Nucleus accumbens (tissue), 56 donors: ENCODE results near the gene FDX1.
A peak's percentile ranks its signal among the peaks of the same experiment; 100 is the strongest.
"Not testable (repeated sequence)": the region's sequence is repeated elsewhere in the genome, so short reads cannot be mapped to it uniquely, and the experiment has no call there.

Experiments used
- DNase-seq, 56 donors: peaks; one replicate each; lab custom pipeline; 2025; lab: John Stamatoyannopoulos, UW

The FDX1 gene

GRCh38 chr11:110429731-110430266, at the start of gene FDX1:
FDX1 (plus strand) TSS chr11:110429948; CDS start chr11:110430121, 173 bp downstream.
- DNase-seq = peak in 54 of 56 donors; percentile 29 to 92 (median 72)

GRCh38 chr11:110380836-110381622, 48.7 kb upstream of the FDX1 start:
- DNase-seq = no peak

- DNase-seq = not testable (repeated sequence)
Observed at GRCh38 chr11:110388231-110388630, 41.5 kb upstream of the FDX1 start.

GRCh38 chr11:110389965-110390364, 39.8 kb upstream of the FDX1 start:
- no peak for DNase-seq

GRCh38 chr11:110392056-110392455, 37.7 kb upstream of the FDX1 start:
- no peak for DNase-seq

- not testable (repeated sequence) for DNase-seq
Observed at GRCh38 chr11:110397668-110398286, 32.0 kb upstream of the FDX1 start.

GRCh38 chr11:110403585-110403984, 26.2 kb upstream of the FDX1 start:
- not testable (repeated sequence) for DNase-seq

GRCh38 chr11:110405636-110406035, 24.1 kb upstream of the FDX1 start:
- DNase-seq = not testable (repeated sequence)

GRCh38 chr11:110407315-110407714, 22.4 kb upstream of the FDX1 start:
- no peak for DNase-seq

- DNase-seq = no peak
Observed at GRCh38 chr11:110409174-110409573, 20.6 kb upstream of the FDX1 start.

- no peak for DNase-seq
Observed at GRCh38 chr11:110410651-110411050, 19.1 kb upstream of the FDX1 start.

GRCh38 chr11:110415081-110415480, 14.7 kb upstream of the FDX1 start:
- DNase-seq = no peak

- DNase-seq = not testable (repeated sequence)
Observed at GRCh38 chr11:110421658-110422057, 8.1 kb upstream of the FDX1 start.

GRCh38 chr11:110422306-110422905, 7.3 kb upstream of the FDX1 start:
- DNase-seq = no peak

- DNase-seq = no peak
Observed at GRCh38 chr11:110424775-110425444, 4.8 kb upstream of the FDX1 start.

GRCh38 chr11:110425751-110426545, 3.8 kb upstream of the FDX1 start:
- no peak for DNase-seq

- no peak for DNase-seq
Observed at GRCh38 chr11:110428040-110428439, 1.7 kb upstream of the FDX1 start.

- peak in 2 of 56 donors; percentile 4 to 6 for DNase-seq
Observed at GRCh38 chr11:110428956-110429730, 605 bp upstream of the FDX1 start.
